ENCODE measurements around the gene A3GALT2.

GRCh38 chr1:33286451-33287185, 34.3 kb downstream of the A3GALT2 start:
- TF ChIP-seq CTCF (conservative IDR thresholded peaks at IDR 0.05; ENCODE audit: low read length) (no peak), EZH2phosphoT487 (IDR thresholded peaks at IDR 0.05; ENCODE audit: borderline replicate concordance, low read depth, low read length) (no peak)
